Endothelial cell of umbilical vein (primary cell): Measurements from ENCODE around the gene MAP10. TPM values are rescaled to one million over a fixed set of nuclear protein-coding genes. Genes with fewer than 3 reads are reported as not detected.

Source experiments
- BruUV-seq: library from RNA; stranded (reverse); fragments of 400-500 nt; replicated peaks from 2 replicates; lab custom pipeline; 2021; lab: Mats Ljungman, UMichigan
- CTCF ChIA-PET: fragments of 300-600, 350-600 bp; sonication (Branson Sonifier 250); formaldehyde crosslinking; loops from one replicate; lab custom pipeline; 2021; ENCODE audit warnings: antibody characterized with exemption, inconsistent platforms; lab: Charles Lee
- POLR2A ChIA-PET: fragments of 300-600, 350-600 bp; sonication (Branson Sonifier 250); formaldehyde crosslinking; loops from one replicate; lab custom pipeline; 2021; ENCODE audit warnings: antibody characterized with exemption, inconsistent platforms; lab: Charles Lee
- DNase-seq: peaks from one replicate; pipeline ENCODE4 v3.0.0-alpha.2; 2011; ENCODE audit warnings: low read depth, low spot score
- FAIRE-seq: peaks from 2 replicates; lab custom pipeline; 2011; peaks lifted over from hg19 to GRCh38; lab: Jason Lieb, UNC
- H2AFZ ChIP-seq: 2 replicates; pipeline ENCODE4 v1.6.0; 2012; ENCODE audit warnings: low read depth, low read length, control low read depth, inconsistent platforms
- H3K27ac ChIP-seq: 2 replicates; pipeline ENCODE4 v1.5.1; 2011; ENCODE audit warnings: low read depth, mild to moderate bottlenecking, control low read depth, low read length, moderate library complexity; ENCODE audit not compliant: insufficient read depth
- H3K27me3 ChIP-seq, 2 experiments: 2 replicates each; pipeline versions ENCODE4 v1.6.0 to v1.6.1; 2011; ENCODE audit warnings: low read length in 2 of 2, mixed read lengths in 1 of 2; ENCODE audit not compliant: control insufficient read depth in 2 of 2, insufficient read depth in 2 of 2
- H3K36me3 ChIP-seq, 2 experiments: 2 replicates in 1 of 2; 3 replicates in 1 of 2; pipeline ENCODE4 v1.5.1; 2011; ENCODE audit warnings: low read length in 2 of 2, mild to moderate bottlenecking in 1 of 2, moderate library complexity in 1 of 2; ENCODE audit not compliant: control insufficient read depth in 2 of 2, insufficient read depth in 2 of 2; ENCODE audit errors: extremely low read depth in 1 of 2
- H3K4me1 ChIP-seq: 3 replicates; pipeline ENCODE4 v1.5.1; 2011; ENCODE audit warnings: mild to moderate bottlenecking, low read length; ENCODE audit not compliant: control insufficient read depth, insufficient read depth; ENCODE audit errors: extremely low read depth
- H3K4me2 ChIP-seq: 2 replicates; pipeline ENCODE4 v1.6.1; 2011; ENCODE audit warnings: low read length, control low read depth, mixed read lengths; ENCODE audit not compliant: insufficient read depth
- H3K4me3 ChIP-seq, 3 experiments: fragments of 200-600 bp in 1 of 3; sonication (generic), shearing (Covaris generic) in 1 of 3; replicated peaks in 1 of 3; 2 replicates each; pipeline ENCODE4 v1.5.1; 2011 to 2016; ENCODE audit warnings: control low read depth in 3 of 3, low read length in 3 of 3, mild to moderate bottlenecking in 2 of 3, inconsistent platforms in 1 of 3, low read depth in 1 of 3, moderate library complexity in 1 of 3; ENCODE audit not compliant: insufficient read depth in 1 of 3
- H3K79me2 ChIP-seq: 2 replicates; pipeline ENCODE4 v1.6.0; 2012; ENCODE audit warnings: low read length, inconsistent platforms; ENCODE audit not compliant: control insufficient read depth, insufficient read depth
- H3K9ac ChIP-seq: replicated peaks from 2 replicates; pipeline ENCODE3; 2011; ENCODE audit warnings: low read length, control low read depth; ENCODE audit not compliant: insufficient read depth; ENCODE audit errors: extremely low read depth
- H3K9me1 ChIP-seq: replicated peaks from 3 replicates; pipeline ENCODE4 v1.6.0; 2011; ENCODE audit warnings: mild to moderate bottlenecking, low read length; ENCODE audit not compliant: control insufficient read depth, insufficient read depth; ENCODE audit errors: extremely low read depth
- H3K9me3 ChIP-seq: replicated peaks from 2 replicates; pipeline ENCODE4 v1.5.1; 2012; ENCODE audit warnings: low read length, inconsistent platforms; ENCODE audit not compliant: control insufficient read depth, insufficient read depth
- H4K20me1 ChIP-seq: replicated peaks from 2 replicates; pipeline ENCODE3; 2011; ENCODE audit warnings: mild to moderate bottlenecking, low read length; ENCODE audit not compliant: control insufficient read depth, insufficient read depth; ENCODE audit errors: extremely low read depth
- CTCF ChIP-seq, 2 donors: IDR thresholded peaks; 1 replicate in 1 of 2; 2 replicates in 1 of 2; pipeline ENCODE4 v1.5.1; 2011; ENCODE audit warnings: low read length in 2 of 2, mild to moderate bottlenecking in 2 of 2, moderate library complexity in 2 of 2, control low read depth in 1 of 2, inconsistent platforms in 1 of 2, low read depth in 1 of 2; ENCODE audit not compliant: insufficient read depth in 1 of 2; ENCODE audit errors: extremely low read depth in 1 of 2
- EZH2 ChIP-seq: IDR thresholded peaks from 2 replicates; pipeline ENCODE4 v1.6.1; 2012; ENCODE audit warnings: borderline replicate concordance, low read depth, mild to moderate bottlenecking, moderate library complexity, low read length, inconsistent platforms; ENCODE audit not compliant: severe bottlenecking
- FOS ChIP-seq: IDR thresholded peaks from 2 replicates; pipeline ENCODE4 v1.6.1; 2011; ENCODE audit warnings: mild to moderate bottlenecking, low read length, moderate library complexity, borderline replicate concordance; ENCODE audit not compliant: insufficient read depth
- GATA2 ChIP-seq: IDR thresholded peaks from 2 replicates; pipeline ENCODE4 v1.7.0; 2011; ENCODE audit warnings: low read depth, mild to moderate bottlenecking, moderate library complexity, mixed read lengths, low read length; ENCODE audit not compliant: insufficient read length, insufficient read depth
- JUN ChIP-seq: IDR thresholded peaks from 2 replicates; pipeline ENCODE4 v1.6.1; 2011; ENCODE audit warnings: borderline replicate concordance, low read depth; ENCODE audit not compliant: insufficient read length, insufficient read depth
- MAX ChIP-seq: IDR thresholded peaks from 2 replicates; pipeline ENCODE4 v1.6.1; 2011; ENCODE audit not compliant: insufficient read depth, insufficient read length
- MYC ChIP-seq: IDR thresholded peaks from one replicate; pipeline ENCODE4 v1.6.1; 2011; ENCODE audit warnings: mild to moderate bottlenecking, low read depth, low read length
- POLR2AphosphoS5 ChIP-seq: IDR thresholded peaks from 2 replicates; pipeline ENCODE4 v1.6.1; 2012; ENCODE audit warnings: low read depth, mild to moderate bottlenecking, control low read depth, low read length, moderate library complexity; ENCODE audit not compliant: insufficient read depth
- dilution Hi-C: fragments of 300-500 bp; cut with MboI; formaldehyde crosslinking; loops from one replicate; pipeline ENCODE4 v1.15.0; 2019; ENCODE audit warnings: low sequenced_read_pairs; ENCODE audit not compliant: extremely low pct_ligation_motif_present
- intact Hi-C: fragments of 100-400 bp; cut with micrococcal nuclease; formaldehyde crosslinking; loops from one replicate; pipeline ENCODE4 v1.10.0; 2022
- polyA plus RNA-seq, 4 experiments: library from polyadenylated mRNA; depleted of rRNA in 3 of 4; stranded (reverse) in 3 of 4; unstranded in 1 of 4; fragments of >200 nt; gene quantifications; 2 replicates each; pipeline versions ENCODE4 v1.2.1 to v1.2.3, GENCODE V29; 2011 to 2012; ENCODE audit warnings: missing spikeins in 1 of 4
- total RNA-seq: library from RNA; stranded (reverse); gene quantifications from 2 replicates; pipeline ENCODE4 v1.2.3, GENCODE V29; 2021

MAP10 gene
- total and polyA plus RNA-seq, 2 donors (not counting 3 experiments of a cell fraction or from before 2014, with no cell fraction given), result 0.88 to 2.0 TPM

- H3K4me2 ChIP-seq, result no peak overlapping the region
- no peaks in the 10 kb centered on the region for H3K4me1 ChIP-seq
- H3K27ac ChIP-seq, result no peak overlapping the region
- no peak overlapping the region for H3K4me3 ChIP-seq
- no peak overlapping the region for H2AFZ ChIP-seq
- ChIA-PET POLR2A (no interaction called here), CTCF (interaction anchor here (1.6 kb wide), 1 partner anchor 54 kb away, joined by 3 read pairs; no protein-coding TSS in a partner anchor)
- no peaks in the 10 kb centered on the region for H3K79me2 ChIP-seq
- no TSS peak for BruUV-seq
- no peaks in the 10 kb centered on the region for H3K9me1 ChIP-seq
- H4K20me1 ChIP-seq, result no peaks in the 10 kb centered on the region
- H3K36me3 ChIP-seq, result no peaks in the 10 kb centered on the region
- no peak overlapping the region for H3K9ac ChIP-seq
- intact Hi-C loops, result no loop called here
- TF ChIP-seq MYC, result no peak
- no peak for FAIRE-seq
- DNase-seq, result no peak
- dilution Hi-C loops, result no loop called here
- H3K27me3 ChIP-seq, result no peaks in the 10 kb centered on the region
- H3K9me3 ChIP-seq, result no peaks in the 10 kb centered on the region
Observed at GRCh38 chr1:232826318-232826717, 21.1 kb downstream of the MAP10 start.

GRCh38 chr1:232830661-232831060 lies 25.4 kb downstream of the MAP10 start:
- dilution Hi-C loops, result no loop called here
- Histone ChIP-seq H3K4me3 (no peak overlapping the region), H3K27me3 (no peaks in the 10 kb centered on the region), H3K4me1 (no peaks in the 10 kb centered on the region), H3K79me2 (no peaks in the 10 kb centered on the region), H3K27ac (no peak overlapping the region), H3K4me2 (no peak overlapping the region), H3K9ac (no peak overlapping the region), H3K9me1 (no peaks in the 10 kb centered on the region), H3K36me3 (no peaks in the 10 kb centered on the region), H3K9me3 (no peaks in the 10 kb centered on the region), H4K20me1 (no peaks in the 10 kb centered on the region), H2AFZ (no peak overlapping the region)
- BruUV-seq, result no TSS peak
- intact Hi-C loops, result no loop called here
- TF ChIP-seq GATA2 (no peak), MYC (no peak), CTCF (IDR thresholded peaks at IDR 0.05; ENCODE audit: extremely low read depth in 1 of 2, insufficient read depth in 1 of 2, low read depth in 1 of 2, low read length in 2 of 2) (no peak), POLR2AphosphoS5 (no peak), JUN (no peak), EZH2 (no peak), FOS (no peak), MAX (no peak)
- no peak for FAIRE-seq
- no peak for DNase-seq
- ChIA-PET POLR2A (no interaction called here), CTCF (no interaction called here)
